ENCODE data around the gene PRKCA. TPM values are rescaled to one million over a fixed set of nuclear protein-coding genes. Genes with fewer than 3 reads are reported as not detected.

The PRKCA gene
- total RNA-seq, 4 donors from 2014 or later = 55.8 to 90.7 (median 66.7) TPM

- 76 to 83% methylated on average over 8 of the region's 8 CpGs for WGBS, 2 donors
- no peaks in the 10 kb centered on the region for H3K27me3 ChIP-seq
- no peak overlapping the region for H3K4me3 ChIP-seq
- H3K36me3 ChIP-seq = no peaks in the 10 kb centered on the region
- H3K4me1 ChIP-seq = peaks cover 0 to 13% (median 0%) of the 10 kb centered on the region in 4 donors
- no peak for DNase-seq (ENCODE audit: low spot score in 2 of 2)
- no peak overlapping the region for H3K27ac ChIP-seq
- no peak for TF ChIP-seq CTCF (IDR thresholded peaks at IDR 0.05)
- no peaks in the 10 kb centered on the region for H3K9me3 ChIP-seq
These were observed 28.8 kb downstream of the PRKCA start for GRCh38 chr17:66331038-66331816.

- no peaks in the 10 kb centered on the region for H3K36me3 ChIP-seq
- TF ChIP-seq EP300 (IDR thresholded peaks at IDR 0.05) = no peak
- TF ChIP-seq POLR2A (IDR thresholded peaks at IDR 0.05) = no peak
- no peak for TF ChIP-seq CTCF (IDR thresholded peaks at IDR 0.05)
- no peaks in the 10 kb centered on the region for H3K9me3 ChIP-seq
- DNase-seq (ENCODE audit: low spot score in 2 of 2) = no peak
- peaks cover 0 to 49% (median 12%) of the 10 kb centered on the region in 4 donors for H3K4me1 ChIP-seq
- no peak overlapping the region for H3K27ac ChIP-seq
- 88 to 93% methylated on average over 1 of the region's 1 CpG for WGBS, 2 donors
- no peaks in the 10 kb centered on the region for H3K27me3 ChIP-seq
- no peak overlapping the region for H3K4me3 ChIP-seq
These were observed 33.4 kb downstream of the PRKCA start for GRCh38 chr17:66335797-66336196.

- H3K4me1 ChIP-seq = peaks cover 0 to 47% (median 12%) of the 10 kb centered on the region in 4 donors
- WGBS, 2 donors = 87% methylated on average over 6 of the region's 6 CpGs
These were observed 34.9 kb downstream of the PRKCA start for GRCh38 chr17:66337268-66337667.

GRCh38 chr17:66337866-66338485 is 35.6 kb downstream of the PRKCA start:
- no peak for TF ChIP-seq CTCF (IDR thresholded peaks at IDR 0.05)
- TF ChIP-seq EP300 (IDR thresholded peaks at IDR 0.05) = no peak
- no peak for TF ChIP-seq POLR2A (IDR thresholded peaks at IDR 0.05)
- Histone ChIP-seq H3K27me3 (no peaks in the 10 kb centered on the region), H3K4me1 (peaks cover 0 to 47% (median 12%) of the 10 kb centered on the region in 4 donors), H3K4me3 (no peak overlapping the region), H3K9me3 (no peaks in the 10 kb centered on the region), H3K36me3 (no peaks in the 10 kb centered on the region), H3K27ac (peak overlapping the region in 1 of 4 donors; percentile 2)
- WGBS, 2 donors = 44 to 52% methylated on average over 6 of the region's 6 CpGs
- no peak for DNase-seq (ENCODE audit: low spot score in 2 of 2)

More at GRCh38 chr17:66337268-66337667, 34.9 kb downstream of the PRKCA start:
- Histone ChIP-seq H3K27ac (no peak overlapping the region), H3K27me3 (no peaks in the 10 kb centered on the region), H3K9me3 (no peaks in the 10 kb centered on the region), H3K4me3 (no peak overlapping the region), H3K36me3 (no peaks in the 10 kb centered on the region)
- no peak for TF ChIP-seq CTCF (IDR thresholded peaks at IDR 0.05)
- TF ChIP-seq POLR2A (IDR thresholded peaks at IDR 0.05) = no peak
- no peak for TF ChIP-seq EP300 (IDR thresholded peaks at IDR 0.05)
- DNase-seq (ENCODE audit: low spot score in 2 of 2) = no peak

GRCh38 chr17:66338937-66339336 is 36.5 kb downstream of the PRKCA start:
- Histone ChIP-seq H3K9me3 (no peaks in the 10 kb centered on the region), H3K36me3 (no peaks in the 10 kb centered on the region), H3K4me3 (no peak overlapping the region), H3K27me3 (no peaks in the 10 kb centered on the region), H3K27ac (peak overlapping the region in 1 of 4 donors; percentile 4), H3K4me1 (peaks cover 0 to 47% (median 14%) of the 10 kb centered on the region in 4 donors)
- 57 to 61% methylated on average over 4 of the region's 4 CpGs for WGBS, 2 donors
- TF ChIP-seq EP300 (IDR thresholded peaks at IDR 0.05) (no peak), CTCF (IDR thresholded peaks at IDR 0.05) (no peak), POLR2A (IDR thresholded peaks at IDR 0.05) (no peak)
- no peak for DNase-seq (ENCODE audit: low spot score in 2 of 2)
